ENCODE results near the gene MKLN1. TPM values are rescaled to one million over a fixed set of nuclear protein-coding genes. Genes with fewer than 3 reads are reported as not detected.

Gene MKLN1
- total and polyA plus RNA-seq, 2 of the 13 experiments (the other 11 are each of a cell fraction or from before 2014, with no cell fraction given) = 33.6 to 43.5 TPM

GRCh38 chr7:131455546-131455945, 127.9 kb downstream of the MKLN1 start:
- BruUV-seq (replicated peaks) = no TSS peak
- Histone ChIP-seq H4K20me1 (ENCODE audit: insufficient read depth, low read length) (no peaks in the 10 kb centered on the region), H3K79me2 (ENCODE audit: insufficient read depth, low read length) (no peaks in the 10 kb centered on the region), H3K4me2 (ENCODE audit: low read depth, low read length) (no peak overlapping the region), H2AFZ (ENCODE audit: low read length) (no peak overlapping the region), H3K4me1 (ENCODE audit: insufficient read depth, low read length) (no peaks in the 10 kb centered on the region), H3K27ac (ENCODE audit: extremely low read length, insufficient read depth, low read length) (no peak overlapping the region), H3K27me3 (ENCODE audit: control insufficient read depth in 1 of 2, insufficient read depth in 2 of 2, low read length in 2 of 2) (no peaks in the 10 kb centered on the region), H3K9me3 (ENCODE audit: low read length) (no peaks in the 10 kb centered on the region), H3K9ac (ENCODE audit: insufficient read depth, low read depth, low read length) (no peak overlapping the region), H3K4me3 (replicated peaks in 1 of 3; ENCODE audit: insufficient read depth in 1 of 3, low read depth in 2 of 3, low read length in 3 of 3) (no peak overlapping the region), H3K36me3 (replicated peaks in 1 of 2; ENCODE audit: control insufficient read depth in 1 of 2, insufficient read depth in 2 of 2, low read length in 2 of 2) (peaks cover 3 to 13% of the 10 kb centered on the region in 2 experiments; a peak in 3 of 5 replicates)
- ChIA-PET CTCF (ENCODE audit: low intra/inter-chr PET ratio, low total read pairs) (no interaction called here), POLR2A (no interaction called here)
- 92% methylated on average over 7 of the region's 7 CpGs for WGBS (ENCODE audit: low lambda C conversion rate)
- FAIRE-seq (no peak), DNase-seq (ENCODE audit: low spot score) (no peak), ATAC-seq (no peak)
- in situ Hi-C loops (cut with HindIII; ENCODE audit: extremely low pct_ligation_motif_present, low pct_unique_long_range_greater_than_20kb) (no loop called here), intact Hi-C loops (cut with micrococcal nuclease; ENCODE audit: unreplicated experiment) (no loop called here)
- TF ChIP-seq STAT6 (CRISPR knock-in tag; IDR thresholded peaks at IDR 0.05; ENCODE audit: borderline replicate concordance) = no peak
- no peak for TF ChIP-seq REXO4 (CRISPR knock-in tag; IDR thresholded peaks at IDR 0.05; ENCODE audit: borderline replicate concordance)
- TF ChIP-seq ZNF383 (CRISPR knock-in tag; IDR thresholded peaks at IDR 0.05; ENCODE audit: borderline replicate concordance) = no peak

GRCh38 chr7:131456338-131456737, 128.7 kb downstream of the MKLN1 start:
- Histone ChIP-seq H2AFZ (ENCODE audit: low read length) (no peak overlapping the region), H3K4me2 (ENCODE audit: low read depth, low read length) (no peak overlapping the region), H3K79me2 (ENCODE audit: insufficient read depth, low read length) (no peaks in the 10 kb centered on the region), H4K20me1 (ENCODE audit: insufficient read depth, low read length) (no peaks in the 10 kb centered on the region), H3K9ac (ENCODE audit: insufficient read depth, low read depth, low read length) (no peak overlapping the region), H3K4me1 (ENCODE audit: insufficient read depth, low read length) (no peaks in the 10 kb centered on the region), H3K36me3 (replicated peaks in 1 of 2; ENCODE audit: control insufficient read depth in 1 of 2, insufficient read depth in 2 of 2, low read length in 2 of 2) (peaks cover 3 to 13% of the 10 kb centered on the region in 2 experiments; a peak in 2 of 5 replicates), H3K27me3 (ENCODE audit: control insufficient read depth in 1 of 2, insufficient read depth in 2 of 2, low read length in 2 of 2) (no peaks in the 10 kb centered on the region), H3K9me3 (ENCODE audit: low read length) (no peaks in the 10 kb centered on the region), H3K4me3 (replicated peaks in 1 of 3; ENCODE audit: insufficient read depth in 1 of 3, low read depth in 2 of 3, low read length in 3 of 3) (no peak overlapping the region), H3K27ac (ENCODE audit: extremely low read length, insufficient read depth, low read length) (no peak overlapping the region)
- ATAC-seq (no peak), DNase-seq (ENCODE audit: low spot score) (no peak), FAIRE-seq (no peak)
- no peak for TF ChIP-seq ZNF577 (CRISPR knock-in tag; IDR thresholded peaks at IDR 0.05; ENCODE audit: borderline replicate concordance, low read depth)
- no peak for TF ChIP-seq CSRNP1 (CRISPR knock-in tag; IDR thresholded peaks at IDR 0.05)
- TF ChIP-seq RFX5 (IDR thresholded peaks at IDR 0.05; ENCODE audit: low read depth, low read length) = no peak
- TF ChIP-seq FOXP4 (CRISPR knock-in tag; IDR thresholded peaks at IDR 0.05) = no peak
- TF ChIP-seq DNMT1 (CRISPR knock-in tag; IDR thresholded peaks at IDR 0.05) = no peak
- no peak for TF ChIP-seq ZUFSP (CRISPR knock-in tag; IDR thresholded peaks at IDR 0.05; ENCODE audit: borderline replicate concordance)
- no peak for TF ChIP-seq JUN (CRISPR knock-in tag; IDR thresholded peaks at IDR 0.05)
- ChIA-PET CTCF (ENCODE audit: low intra/inter-chr PET ratio, low total read pairs) (no interaction called here), POLR2A (no interaction called here)
- intact Hi-C loops (cut with micrococcal nuclease; ENCODE audit: unreplicated experiment) (no loop called here), in situ Hi-C loops (cut with HindIII; ENCODE audit: extremely low pct_ligation_motif_present, low pct_unique_long_range_greater_than_20kb) (no loop called here)
- BruUV-seq (replicated peaks) = no TSS peak
- WGBS (ENCODE audit: low lambda C conversion rate) = 97% methylated on average over 3 of the region's 3 CpGs

All from HepG2 (cell line).